NCI-H2029 treated with DMSO at 0.1 percent for 48 hours (cell line): Measurements from ENCODE around the gene TERF2IP.

Source experiments
- DNase-seq: peaks from one replicate; lab custom pipeline; 2025; lab: John Stamatoyannopoulos, UW

Gene TERF2IP

DNA sequence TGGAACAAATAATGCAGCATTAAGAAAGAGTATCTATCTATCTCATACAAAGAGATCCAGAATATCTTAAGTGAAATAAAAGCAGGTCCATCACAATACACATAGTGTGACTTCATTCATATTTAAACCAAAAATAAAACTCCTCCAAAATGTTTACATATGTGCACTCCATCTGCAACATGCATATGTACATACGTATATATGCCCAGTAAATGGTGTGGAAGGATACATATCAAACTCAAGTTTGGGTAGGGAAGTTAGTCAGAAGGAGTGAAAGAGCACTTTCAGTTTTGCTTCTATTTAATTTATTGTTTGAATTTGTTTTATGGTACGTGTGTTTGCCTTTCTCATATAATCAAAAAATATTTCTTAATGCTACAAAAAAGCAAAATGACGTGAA, 12.5 kb upstream of the TERF2IP start:
- no peak for DNase-seq

- DNase-seq = no peak
These were observed 7.0 kb upstream of the TERF2IP start for GRCh38 chr16:75640598-75640997.

- no peak for DNase-seq
These were observed 3.1 kb upstream of the TERF2IP start for GRCh38 chr16:75644240-75645012.

- DNase-seq = no peak
These were observed 471 bp upstream of the TERF2IP start for GRCh38 chr16:75647112-75647491.

GRCh38 chr16:75648265-75649076, 898 bp downstream of the TERF2IP start:
- DNase-seq = no peak

DNA sequence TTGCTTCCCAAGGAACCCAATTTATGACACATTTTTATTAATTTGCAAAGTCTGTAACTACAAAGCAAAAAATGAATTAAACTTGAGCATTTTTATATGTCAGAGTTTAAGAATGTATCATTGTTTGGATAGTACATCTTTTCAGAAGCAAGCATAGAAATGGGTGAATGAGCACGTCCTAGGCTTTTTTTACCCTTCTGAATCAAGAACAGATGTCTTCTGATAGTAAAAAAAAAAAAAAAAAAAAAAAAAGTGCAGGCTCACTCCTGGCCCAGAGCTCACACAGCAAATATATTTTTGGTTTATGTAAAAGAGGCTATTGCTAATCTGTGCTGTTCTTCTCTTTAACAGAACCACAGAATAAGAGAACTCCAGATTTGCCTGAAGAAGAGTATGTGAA, 6.3 kb downstream of the TERF2IP start:
- no peak for DNase-seq

- no peak for DNase-seq
These were observed 10.6 kb downstream of the TERF2IP start for GRCh38 chr16:75658175-75658574.

DNA sequence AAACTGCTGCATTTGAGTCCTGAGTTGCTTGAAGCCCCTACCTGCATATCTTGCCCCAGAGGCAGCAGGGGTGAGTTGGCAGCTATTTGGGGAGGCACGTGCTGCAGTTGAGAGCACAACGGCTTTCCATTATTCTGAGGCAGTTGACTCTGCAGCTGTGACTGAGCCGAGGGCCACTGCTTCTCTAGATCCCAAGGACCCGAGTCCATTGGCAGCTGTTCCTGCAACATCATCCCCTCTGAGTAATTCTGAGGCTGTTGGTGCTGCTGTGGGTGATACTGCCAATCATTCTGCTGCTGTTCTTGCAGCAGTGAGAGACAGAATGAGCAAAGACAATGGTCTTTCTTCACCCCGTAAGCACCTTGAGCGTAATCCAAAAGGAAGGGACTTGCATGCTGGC, 12.7 kb downstream of the TERF2IP start:
- no peak for DNase-seq

DNA sequence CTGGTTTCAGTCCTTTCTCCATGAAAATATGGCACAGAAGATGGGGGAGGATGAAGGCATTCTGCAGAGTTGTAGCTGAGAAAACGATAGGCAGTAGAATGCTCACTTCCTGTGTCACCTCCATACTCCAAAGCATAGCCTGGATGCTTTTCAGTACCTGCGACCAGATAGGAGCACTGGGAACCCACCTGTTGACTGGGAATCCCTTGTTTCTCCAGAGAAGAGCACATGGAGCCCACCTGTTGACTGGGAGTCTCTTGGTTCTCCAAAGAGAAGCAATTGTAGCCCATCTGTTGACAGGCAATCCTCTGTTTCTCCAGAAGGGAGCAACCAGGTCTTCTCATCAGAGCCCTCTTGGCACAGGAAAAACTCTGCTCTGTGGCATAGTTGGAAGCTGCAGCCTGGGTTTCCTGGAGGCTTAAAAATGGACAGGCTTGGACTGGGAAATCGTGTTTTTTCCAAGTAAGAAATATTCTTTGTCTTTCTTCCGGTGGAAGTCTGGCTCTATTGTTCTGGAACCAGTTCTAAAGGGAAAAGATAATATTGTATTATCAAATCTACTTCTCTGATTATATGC, 13.2 kb downstream of the TERF2IP start:
- no peak for DNase-seq

DNA sequence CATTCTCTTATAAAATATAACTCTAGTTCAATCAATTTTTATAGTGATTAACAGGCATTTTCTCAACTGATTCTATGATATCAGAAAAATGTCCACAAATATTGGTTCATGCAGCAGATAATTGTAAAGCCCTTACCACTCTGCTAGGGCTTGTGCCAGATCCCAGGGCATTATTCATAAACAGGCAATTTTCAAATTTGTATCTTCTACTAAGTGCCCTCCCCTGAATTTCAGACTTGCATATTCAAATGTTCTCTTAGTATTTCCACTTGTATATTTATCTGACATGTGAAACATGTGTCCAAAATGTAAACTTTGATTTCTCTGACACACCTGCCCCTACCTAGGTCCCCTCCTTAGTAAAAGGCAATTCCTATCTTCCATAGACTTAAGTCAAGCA, 19.9 kb downstream of the TERF2IP start:
- no peak for DNase-seq

GRCh38 chr16:75676909-75677308, 29.3 kb downstream of the TERF2IP start, which contains the start of gene CPHXL2:
Gene CPHXL2, minus strand, starts transcription at chr16:75677009. Its CDS starts 10 bp downstream, at chr16:75676999.
- no peak for DNase-seq

GRCh38 chr16:75679366-75679765, 31.8 kb downstream of the TERF2IP start:
- DNase-seq = no peak

DNA sequence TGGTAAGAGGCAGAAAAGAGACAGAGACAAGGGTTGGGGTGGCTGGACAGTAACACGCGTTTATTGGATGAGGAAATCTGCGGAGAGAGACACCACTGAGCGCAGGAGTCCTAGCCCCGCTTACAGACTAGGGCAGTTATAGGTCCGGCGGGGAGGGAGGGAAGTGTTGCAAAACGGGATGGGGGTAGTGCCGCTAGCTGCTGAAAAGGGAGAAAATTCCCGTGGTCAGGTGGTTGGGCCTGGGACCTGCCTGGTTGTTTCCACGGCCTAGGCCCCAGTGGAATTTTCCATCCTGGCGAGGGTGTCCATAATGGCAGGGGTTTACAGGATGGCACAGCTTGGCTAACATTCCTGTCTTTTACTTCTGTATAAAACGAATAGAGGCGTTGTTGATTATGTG, 34.7 kb downstream of the TERF2IP start:
- DNase-seq = no peak

GRCh38 chr16:75687361-75687760, 39.8 kb downstream of the TERF2IP start:
- no peak for DNase-seq

GRCh38 chr16:75695708-75696107, 48.1 kb downstream of the TERF2IP start:
- DNase-seq = no peak

- no peak for DNase-seq
These were observed 50.0 kb downstream of the TERF2IP start for GRCh38 chr16:75697571-75697970.

DNA sequence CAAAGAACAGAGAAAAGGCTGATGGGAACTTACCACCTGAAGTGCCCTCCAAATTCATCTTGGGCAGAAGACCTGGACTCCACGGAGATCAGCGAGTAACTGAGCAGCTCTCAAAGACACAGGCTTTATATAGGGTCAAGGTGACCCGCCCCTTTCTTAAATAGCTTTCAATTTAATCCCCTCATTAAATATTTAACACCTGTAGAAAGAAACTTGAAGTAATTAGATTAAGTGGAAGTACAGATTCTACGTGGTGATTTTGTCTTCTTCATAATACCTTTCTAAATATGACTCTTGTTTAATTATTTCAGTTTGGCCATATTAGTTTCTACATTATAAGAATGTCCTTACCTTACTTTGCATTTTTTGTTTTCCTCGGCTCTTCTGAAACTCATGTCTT, 53.8 kb downstream of the TERF2IP start, which contains the start of gene DUXB:
Gene DUXB, minus strand, starts transcription at position 101 of the 400 bp plus-strand sequence. Its CDS starts 43 bp downstream, at position 58.
- no peak for DNase-seq

DNA sequence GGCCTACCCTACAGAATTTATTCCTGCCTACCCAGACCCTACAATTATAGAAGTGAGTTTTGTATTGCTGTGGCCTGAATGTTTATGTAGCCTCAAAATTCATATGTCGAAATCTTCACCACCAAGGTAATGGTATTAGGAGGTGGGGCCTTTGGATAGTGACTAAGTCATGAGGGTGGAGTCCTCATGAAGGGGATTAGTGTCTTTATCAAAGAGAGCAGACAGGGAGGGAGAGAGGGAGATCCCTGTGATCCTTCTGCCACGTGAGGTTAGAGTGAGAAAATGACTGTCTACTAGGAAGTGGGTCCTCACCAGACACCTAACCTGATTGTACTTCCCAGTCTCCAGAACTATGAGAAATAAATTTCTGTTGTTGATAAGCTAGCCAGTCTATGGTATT, 54.7 kb downstream of the TERF2IP start:
- DNase-seq = no peak

DNA sequence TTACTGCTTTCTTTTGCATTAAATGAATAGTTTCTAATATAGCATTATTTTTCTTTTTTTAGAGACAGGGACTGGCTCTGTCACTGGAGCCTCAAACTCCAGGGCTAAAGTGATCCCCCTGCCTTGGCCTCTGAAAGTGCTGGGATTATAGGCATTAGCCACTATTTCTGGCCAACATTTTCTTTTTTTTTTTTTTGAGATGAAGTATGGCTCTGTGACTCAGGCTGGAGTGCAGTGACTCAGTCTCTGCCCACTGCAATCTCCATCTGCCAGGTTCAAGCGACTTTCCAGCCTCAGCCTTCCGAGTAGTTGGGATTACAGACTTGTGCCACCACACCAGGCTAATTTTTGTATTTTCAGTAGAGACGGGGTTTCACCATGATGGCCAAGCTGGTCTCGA, 55.7 kb downstream of the TERF2IP start:
- no peak for DNase-seq
